Endometrial microvascular endothelial cells (primary cell): Measurements from ENCODE around the gene YLPM1. TPM values are rescaled to one million over a fixed set of nuclear protein-coding genes. Genes with fewer than 3 reads are reported as not detected.

Experiments
- in situ Hi-C: cut with HindIII; loops from 2 replicates; pipeline ENCODE4 v1.10.0; 2017; ENCODE audit warnings: low sequenced_read_pairs, low pct_unique_long_range_greater_than_20kb; ENCODE audit errors: inconsistent ontology term
- total RNA-seq: library from RNA; depleted of rRNA; stranded (reverse); fragments of >200 nt; gene quantifications from one replicate; pipeline ENCODE4 v1.2.3, GENCODE V29; 2015; ENCODE audit errors: inconsistent ontology term

The YLPM1 gene
- total RNA-seq, 1 donor from 2014 or later, result 24.3 TPM

DNA sequence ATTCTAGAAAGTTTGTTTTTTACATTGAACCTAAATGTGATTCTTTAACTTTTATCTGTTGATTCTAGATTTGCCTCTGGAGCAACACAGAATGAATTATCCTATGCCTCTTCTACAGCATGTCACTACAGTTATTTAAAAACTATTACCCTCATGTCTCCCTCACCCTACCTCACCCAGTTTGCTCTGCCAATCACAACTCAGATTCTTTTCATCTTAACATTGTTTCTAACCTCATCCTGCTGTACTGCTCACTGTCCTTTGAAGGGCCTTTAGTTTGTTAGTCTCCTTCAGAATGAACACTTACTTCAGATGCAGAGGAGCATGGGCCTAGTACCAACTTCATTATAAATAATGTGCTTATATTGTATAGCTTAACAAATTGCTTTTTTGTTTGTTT, 21.5 kb downstream of the YLPM1 start:
- in situ Hi-C loops, result no loop called here

DNA sequence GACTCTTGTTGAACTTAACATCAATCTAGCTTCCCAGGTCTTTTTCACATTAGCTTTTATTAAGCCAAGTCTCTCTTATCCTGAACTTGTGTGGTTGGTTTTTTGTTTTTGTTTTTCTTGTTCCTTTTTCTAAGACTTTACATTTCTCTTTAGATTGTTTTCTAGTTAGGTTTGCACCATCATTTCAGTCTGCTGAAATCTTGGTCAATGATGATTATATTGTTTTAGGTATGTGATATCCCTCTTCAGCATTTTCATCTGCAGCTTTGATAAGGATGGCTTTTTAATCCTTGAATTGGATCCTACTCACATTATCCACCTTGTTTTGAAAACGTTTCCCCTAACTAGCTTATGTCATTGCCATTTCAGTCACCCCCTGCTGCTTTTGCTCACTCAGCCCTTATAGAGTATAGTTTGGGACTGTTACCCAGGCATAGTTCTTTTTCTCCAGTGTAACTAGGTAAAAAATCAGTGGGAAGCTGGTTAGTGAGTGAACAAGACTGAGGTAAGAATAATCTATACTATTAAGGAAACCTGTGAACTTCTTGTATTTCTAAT, 22.0 kb downstream of the YLPM1 start:
- in situ Hi-C loops, result no loop called here

GRCh38 chr14:74786796-74787315, 23.7 kb downstream of the YLPM1 start:
- in situ Hi-C loops, result no loop called here

GRCh38 chr14:74792249-74793039, 29.3 kb downstream of the YLPM1 start:
- in situ Hi-C loops, result no loop called here

GRCh38 chr14:74793506-74794155, 30.5 kb downstream of the YLPM1 start:
- in situ Hi-C loops, result no loop called here

- in situ Hi-C loops, result no loop called here
These were observed 31.8 kb downstream of the YLPM1 start for GRCh38 chr14:74794947-74795346.

GRCh38 chr14:74799765-74800164, 36.6 kb downstream of the YLPM1 start:
- in situ Hi-C loops, result no loop called here

DNA sequence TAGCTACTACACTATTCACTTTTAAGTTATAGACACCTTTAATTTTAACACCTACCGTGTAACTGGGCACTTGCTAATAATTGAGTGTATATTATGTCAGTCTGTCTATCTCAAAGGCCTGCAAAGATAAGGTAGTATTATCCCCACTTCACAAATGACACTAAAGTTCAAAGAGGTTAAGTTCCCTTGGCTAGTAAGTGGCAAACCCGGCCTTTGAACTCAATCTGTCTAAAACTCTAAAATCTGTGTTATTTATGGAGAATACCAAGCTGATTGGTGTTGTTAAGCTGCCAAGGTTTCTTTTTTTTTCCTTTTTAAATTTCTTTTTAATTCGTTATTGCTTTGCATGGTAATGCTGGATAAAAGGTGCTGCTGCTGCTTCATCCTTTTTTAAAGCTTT, 37.7 kb downstream of the YLPM1 start:
- in situ Hi-C loops, result no loop called here

DNA sequence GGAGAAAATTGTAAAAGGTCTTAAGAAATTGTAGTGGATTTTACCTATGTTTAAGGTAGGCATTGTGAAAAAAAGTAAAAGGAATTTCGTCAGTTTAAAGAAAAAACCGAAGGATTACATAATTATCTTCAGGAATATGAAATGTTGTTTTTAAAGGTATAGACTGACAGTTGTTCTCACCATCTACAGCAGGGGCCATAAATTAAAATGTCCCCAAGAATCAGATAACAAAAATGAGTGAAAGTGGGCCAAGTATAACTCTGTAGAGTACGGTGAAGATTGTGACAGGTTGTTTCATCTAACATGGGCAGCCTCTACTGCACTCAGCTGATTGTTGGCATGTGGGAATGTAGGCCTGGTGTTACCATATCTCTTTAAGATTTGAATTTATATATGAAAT, 38.3 kb downstream of the YLPM1 start:
- in situ Hi-C loops, result no loop called here

GRCh38 chr14:74804219-74804825, 41.2 kb downstream of the YLPM1 start:
- in situ Hi-C loops, result no loop called here

DNA sequence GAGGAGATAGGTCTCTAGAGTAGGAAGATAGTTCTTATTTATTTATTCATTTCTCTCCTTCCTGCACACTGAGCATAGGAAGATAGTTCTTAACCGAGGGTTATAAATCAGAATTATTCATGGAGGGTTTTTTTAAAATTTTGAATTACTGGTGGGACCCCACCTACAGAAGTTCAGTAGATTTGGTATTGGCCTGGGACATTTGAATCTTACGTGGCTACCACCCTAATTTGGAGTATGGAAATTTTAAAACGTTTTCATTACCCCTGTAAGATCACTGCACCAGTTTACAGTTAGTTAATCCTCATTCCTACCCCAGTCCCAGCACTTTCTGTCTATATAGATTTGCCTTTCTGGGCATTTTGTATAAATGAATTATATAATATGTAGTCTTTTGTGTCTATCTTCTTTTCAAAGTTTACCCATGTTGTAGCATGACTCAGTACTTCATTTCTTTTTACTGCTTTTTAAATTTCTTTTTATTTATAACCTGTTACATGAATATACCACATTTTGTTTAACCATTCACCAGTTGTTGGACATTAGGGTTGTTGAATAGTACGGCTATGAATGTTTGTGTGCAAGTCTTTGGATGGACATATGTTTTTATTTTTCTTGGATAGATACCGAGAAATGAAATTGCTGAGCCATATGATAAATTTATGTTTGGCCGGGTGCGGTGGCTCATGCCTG, 44.9 kb downstream of the YLPM1 start:
- in situ Hi-C loops, result no loop called here

DNA sequence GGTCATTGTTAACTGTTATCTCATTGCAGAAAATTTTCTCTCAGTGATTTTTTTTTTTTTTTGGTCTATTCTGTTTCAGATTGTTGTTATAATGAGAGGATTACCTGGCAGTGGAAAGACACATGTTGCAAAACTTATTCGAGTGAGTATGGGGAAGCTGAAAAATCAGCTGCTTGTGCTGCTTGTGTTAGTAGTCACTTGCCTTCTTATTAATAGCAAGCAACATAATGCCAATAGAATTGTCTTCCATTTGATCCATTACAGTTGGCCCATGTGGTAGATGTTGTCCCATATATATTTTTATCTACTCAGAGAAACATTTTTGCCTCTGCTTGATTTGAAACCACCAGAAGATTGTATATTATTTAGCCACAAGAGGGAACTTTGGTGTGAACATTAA, 53.0 kb downstream of the YLPM1 start:
- in situ Hi-C loops, result no loop called here

DNA sequence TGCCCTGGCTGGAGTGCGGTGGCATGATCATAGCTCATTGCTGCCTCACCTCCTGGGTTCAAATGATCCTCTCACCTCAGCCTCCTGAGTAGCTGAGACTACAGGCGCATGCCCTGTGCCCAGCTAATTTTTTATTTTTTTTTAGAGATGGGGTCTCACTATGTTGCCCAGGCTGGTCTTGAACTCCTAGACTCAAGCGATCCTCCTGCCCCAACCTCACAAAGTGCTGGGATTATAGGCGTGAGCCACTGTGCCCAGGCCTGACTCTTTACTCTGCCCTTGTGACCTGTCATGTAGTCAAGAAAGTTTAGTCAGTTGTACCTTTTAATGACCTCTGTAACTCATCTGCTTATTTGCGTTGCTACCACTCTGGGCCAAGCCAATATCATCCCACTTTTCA, 57.2 kb downstream of the YLPM1 start:
- in situ Hi-C loops, result no loop called here

DNA sequence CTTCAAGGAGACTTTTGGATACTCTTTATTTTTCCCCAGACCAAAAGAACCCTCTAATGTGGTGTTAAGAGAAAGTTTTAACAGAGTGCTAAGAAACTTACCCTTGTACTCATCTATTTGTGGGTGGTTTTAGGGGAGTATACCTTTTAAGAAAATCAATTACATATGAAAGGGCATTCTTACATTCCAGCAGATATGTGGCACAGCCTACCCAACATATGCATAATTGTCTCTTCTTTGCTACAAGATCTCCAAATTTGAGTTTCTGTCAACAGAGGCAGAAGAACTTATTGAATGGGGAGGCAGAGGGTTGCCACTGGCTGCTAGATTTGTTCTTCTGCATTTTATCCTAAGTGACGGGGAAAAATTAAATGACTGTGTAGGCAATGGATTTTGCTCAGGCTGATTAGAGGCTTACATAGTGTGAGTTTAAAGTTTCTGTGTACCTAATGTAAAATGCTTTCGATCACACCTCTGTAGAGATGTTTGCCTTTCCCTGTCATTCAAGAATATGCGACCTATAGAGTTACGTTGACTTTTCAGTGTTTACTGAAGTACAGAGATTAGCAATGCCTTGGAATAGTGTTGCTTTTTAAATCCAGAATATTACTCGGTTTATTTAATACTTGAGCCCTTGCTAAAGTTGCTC, 58.3 kb downstream of the YLPM1 start:
- in situ Hi-C loops, result no loop called here

GRCh38 chr14:74824997-74825396, 61.9 kb downstream of the YLPM1 start:
- in situ Hi-C loops, result no loop called here

- in situ Hi-C loops, result no loop called here
These were observed 63.5 kb downstream of the YLPM1 start for GRCh38 chr14:74826574-74826973.

DNA sequence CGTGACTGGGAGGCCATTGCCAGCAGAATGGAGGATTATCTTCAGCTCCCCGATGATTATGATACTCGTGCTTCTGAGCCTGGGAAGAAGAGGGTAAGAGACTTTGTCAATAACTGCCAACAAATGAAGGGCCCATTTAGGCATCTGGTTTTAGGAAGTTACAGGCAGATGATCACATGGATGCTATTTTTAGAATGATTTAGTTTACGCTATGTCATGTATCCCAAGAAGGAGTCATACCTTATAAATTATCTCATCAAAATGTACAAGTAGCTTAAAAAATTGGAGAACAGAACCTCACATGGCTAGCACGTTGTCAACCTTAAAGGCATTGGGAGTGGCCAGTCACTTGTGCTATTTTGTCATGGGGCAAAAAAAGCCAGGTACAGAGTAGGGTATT, 66.1 kb downstream of the YLPM1 start:
- in situ Hi-C loops, result no loop called here

GRCh38 chr14:74832849-74833248, 69.7 kb downstream of the YLPM1 start:
- in situ Hi-C loops, result no loop called here
